Measurements from ENCODE around the gene TSPAN13.

Gene TSPAN13

GRCh38 chr7:16810112-16810511, 56.6 kb downstream of the TSPAN13 start:
- H3K9me3 ChIP-seq (ENCODE audit: control insufficient read depth, insufficient read depth, low read length): no peaks in the 10 kb centered on the region
- no peaks in the 10 kb centered on the region for H4K20me1 ChIP-seq (ENCODE audit: control insufficient read depth, insufficient read depth, low read depth, low read length)
- H3K27me3 ChIP-seq (ENCODE audit: control insufficient read depth, low read length): peaks cover 5% of the 10 kb centered on the region; the same call in 1 of the 2 replicates
- H3K27ac ChIP-seq (ENCODE audit: low read depth, low read length): no peak overlapping the region
- H3K36me3 ChIP-seq (ENCODE audit: control insufficient read depth, low read length): no peaks in the 10 kb centered on the region
- H3K4me3 ChIP-seq (ENCODE audit: low read length): no peak overlapping the region
- no peak overlapping the region for H3K4me2 ChIP-seq (ENCODE audit: low read length)
- H3F3A ChIP-seq (ENCODE audit: control insufficient read depth, insufficient read depth): no peaks in the 10 kb centered on the region
- no peaks in the 10 kb centered on the region for H3K79me2 ChIP-seq (ENCODE audit: control insufficient read depth, low read length)
- no peaks in the 10 kb centered on the region for H3K4me1 ChIP-seq (ENCODE audit: control insufficient read depth, low read length)
- no peaks in the 10 kb centered on the region for H3K9me2 ChIP-seq (replicated peaks; ENCODE audit: control insufficient read depth, low read length)
- TF ChIP-seq, protein P1, sequence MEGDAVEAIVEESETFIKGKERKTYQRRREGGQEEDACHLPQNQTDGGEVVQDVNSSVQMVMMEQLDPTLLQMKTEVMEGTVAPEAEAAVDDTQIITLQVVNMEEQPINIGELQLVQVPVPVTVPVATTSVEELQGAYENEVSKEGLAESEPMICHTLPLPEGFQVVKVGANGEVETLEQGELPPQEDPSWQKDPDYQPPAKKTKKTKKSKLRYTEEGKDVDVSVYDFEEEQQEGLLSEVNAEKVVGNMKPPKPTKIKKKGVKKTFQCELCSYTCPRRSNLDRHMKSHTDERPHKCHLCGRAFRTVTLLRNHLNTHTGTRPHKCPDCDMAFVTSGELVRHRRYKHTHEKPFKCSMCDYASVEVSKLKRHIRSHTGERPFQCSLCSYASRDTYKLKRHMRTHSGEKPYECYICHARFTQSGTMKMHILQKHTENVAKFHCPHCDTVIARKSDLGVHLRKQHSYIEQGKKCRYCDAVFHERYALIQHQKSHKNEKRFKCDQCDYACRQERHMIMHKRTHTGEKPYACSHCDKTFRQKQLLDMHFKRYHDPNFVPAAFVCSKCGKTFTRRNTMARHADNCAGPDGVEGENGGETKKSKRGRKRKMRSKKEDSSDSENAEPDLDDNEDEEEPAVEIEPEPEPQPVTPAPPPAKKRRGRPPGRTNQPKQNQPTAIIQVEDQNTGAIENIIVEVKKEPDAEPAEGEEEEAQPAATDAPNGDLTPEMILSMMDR (IDR thresholded peaks at IDR 0.05; ENCODE audit: low read depth, low read length, poor library complexity, severe bottlenecking): no peak
- no peak for TF ChIP-seq EZH2phosphoT487 (IDR thresholded peaks at IDR 0.05; ENCODE audit: borderline replicate concordance, low read length)

DNA sequence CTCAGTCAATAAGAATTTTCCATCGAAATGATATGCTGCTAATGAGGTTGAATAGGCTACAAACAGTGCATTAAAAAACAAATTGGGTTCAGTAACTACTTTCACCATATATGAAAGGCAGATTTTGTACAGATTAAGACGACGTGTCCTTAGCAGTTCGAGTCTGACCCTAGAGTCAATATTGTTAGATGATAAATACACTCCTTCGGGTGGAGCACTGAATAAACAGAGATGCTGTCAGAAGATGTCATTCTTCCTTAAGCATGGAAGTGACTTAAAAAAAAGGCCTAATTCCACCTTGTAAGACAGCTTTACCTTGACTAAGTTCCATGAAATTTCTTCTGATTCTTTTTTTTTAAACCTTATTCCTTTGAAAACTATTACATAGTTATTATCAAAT, 57.0 kb downstream of the TSPAN13 start:
- TF ChIP-seq, protein P1 (IDR thresholded peaks at IDR 0.05; ENCODE audit: low read depth, low read length, poor library complexity, severe bottlenecking): no peak
- TF ChIP-seq EZH2phosphoT487 (IDR thresholded peaks at IDR 0.05; ENCODE audit: borderline replicate concordance, low read length): no peak
- Histone ChIP-seq H3K9me2 (replicated peaks; ENCODE audit: control insufficient read depth, low read length) (no peaks in the 10 kb centered on the region), H3F3A (ENCODE audit: control insufficient read depth, insufficient read depth) (no peaks in the 10 kb centered on the region), H3K79me2 (ENCODE audit: control insufficient read depth, low read length) (no peaks in the 10 kb centered on the region), H3K9me3 (ENCODE audit: control insufficient read depth, insufficient read depth, low read length) (no peaks in the 10 kb centered on the region), H3K4me3 (ENCODE audit: low read length) (no peak overlapping the region), H3K27ac (ENCODE audit: low read depth, low read length) (no peak overlapping the region), H4K20me1 (ENCODE audit: control insufficient read depth, insufficient read depth, low read depth, low read length) (no peaks in the 10 kb centered on the region), H3K27me3 (ENCODE audit: control insufficient read depth, low read length) (peaks cover 5% of the 10 kb centered on the region; the same call in 1 of the 2 replicates), H3K36me3 (ENCODE audit: control insufficient read depth, low read length) (no peaks in the 10 kb centered on the region), H3K4me2 (ENCODE audit: low read length) (no peak overlapping the region), H3K4me1 (ENCODE audit: control insufficient read depth, low read length) (no peaks in the 10 kb centered on the region)

DNA sequence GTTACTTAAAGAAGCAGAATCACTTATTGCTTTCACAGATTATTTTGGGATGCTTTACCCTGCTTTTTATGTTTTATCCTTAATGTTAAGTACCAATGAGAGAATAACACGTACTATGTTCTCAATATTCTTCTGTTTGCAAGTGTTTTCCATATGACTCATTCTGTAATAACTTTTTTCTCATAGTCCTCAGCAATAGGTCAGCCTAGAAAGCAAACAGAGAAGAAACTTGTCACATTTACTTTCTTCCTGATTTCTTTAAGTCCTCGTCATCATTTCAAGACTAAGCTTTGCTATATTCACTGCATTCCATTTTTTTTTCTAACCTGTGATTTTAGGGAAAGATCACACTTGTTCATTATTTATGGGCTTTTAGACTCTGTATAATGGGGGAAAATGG, 58.0 kb downstream of the TSPAN13 start:
- no peak overlapping the region for H3K4me3 ChIP-seq (ENCODE audit: low read length)

More for the DNA sequence above, 58.0 kb downstream of the TSPAN13 start:
- TF ChIP-seq EZH2phosphoT487 (IDR thresholded peaks at IDR 0.05; ENCODE audit: borderline replicate concordance, low read length): no peak
- TF ChIP-seq, protein P1 (IDR thresholded peaks at IDR 0.05; ENCODE audit: low read depth, low read length, poor library complexity, severe bottlenecking): no peak
- Histone ChIP-seq H4K20me1 (ENCODE audit: control insufficient read depth, insufficient read depth, low read depth, low read length) (no peaks in the 10 kb centered on the region), H3K9me2 (replicated peaks; ENCODE audit: control insufficient read depth, low read length) (no peaks in the 10 kb centered on the region), H3K9me3 (ENCODE audit: control insufficient read depth, insufficient read depth, low read length) (no peaks in the 10 kb centered on the region), H3K4me1 (ENCODE audit: control insufficient read depth, low read length) (0 out of 2 replicates have a peak, but pooled peaks cover under 1% of the 10 kb centered on the region), H3K27ac (ENCODE audit: low read depth, low read length) (no peak overlapping the region), H3K4me2 (ENCODE audit: low read length) (no peak overlapping the region), H3K79me2 (ENCODE audit: control insufficient read depth, low read length) (no peaks in the 10 kb centered on the region), H3F3A (ENCODE audit: control insufficient read depth, insufficient read depth) (no peaks in the 10 kb centered on the region), H3K36me3 (ENCODE audit: control insufficient read depth, low read length) (no peaks in the 10 kb centered on the region), H3K27me3 (ENCODE audit: control insufficient read depth, low read length) (0 out of 2 replicates have a peak, but pooled peaks cover 3% of the 10 kb centered on the region)

Data from DOHH2 (cell line).